ENCODE data around the gene SLC35E2B. TPM values are rescaled to one million over a fixed set of nuclear protein-coding genes. Genes with fewer than 3 reads are reported as not detected.
"Not testable (repeated sequence)": the region's sequence is repeated elsewhere in the genome, so short reads cannot be mapped to it uniquely, and the experiment has no call there.

SLC35E2B gene
- 15.7 TPM for total RNA-seq

DNA sequence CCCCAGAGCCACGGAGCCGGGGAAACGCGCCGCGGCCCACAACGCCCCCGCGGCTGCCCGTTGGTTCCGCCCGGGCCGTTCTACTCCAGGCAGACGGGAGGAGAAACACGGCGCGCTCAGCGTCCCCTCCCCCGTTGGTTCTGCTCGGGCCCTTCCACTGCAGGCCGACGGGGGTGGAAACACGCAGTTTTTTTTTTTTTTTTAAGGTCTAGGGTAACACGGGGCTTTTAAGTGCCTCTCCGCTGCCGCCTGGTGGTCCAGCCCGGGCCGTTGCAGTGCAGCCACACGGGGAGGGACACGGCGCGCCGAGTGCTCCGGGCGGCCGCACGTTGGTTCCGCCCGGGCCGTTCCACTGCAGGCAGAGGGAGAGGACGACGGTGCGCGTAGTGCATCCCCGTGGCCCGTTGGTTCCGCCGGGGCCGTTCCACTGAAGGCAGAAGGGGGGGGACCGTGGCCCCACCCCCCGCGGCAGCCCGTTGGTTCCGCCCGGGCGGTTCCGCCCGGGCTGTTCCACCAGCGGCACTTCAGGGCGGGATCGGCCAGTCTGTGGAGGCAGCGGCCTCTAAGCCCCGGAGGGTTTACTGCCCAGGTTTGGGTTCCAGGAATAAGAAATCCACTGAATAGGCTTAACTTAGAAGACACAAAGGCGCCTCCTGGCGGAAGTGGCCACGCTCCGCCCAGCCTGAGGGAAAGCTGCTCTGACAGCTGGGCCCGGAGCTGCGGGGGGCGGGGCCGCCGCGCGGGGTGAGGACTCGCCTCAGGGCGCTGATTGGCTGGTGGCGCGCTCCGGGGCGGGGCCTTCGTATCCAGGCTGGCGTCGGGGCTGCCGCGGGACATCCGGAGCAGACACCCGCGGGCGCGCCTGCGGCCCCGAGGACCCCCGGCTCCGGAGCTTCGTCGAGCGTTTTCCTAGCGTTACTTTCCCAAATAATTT, at the start of gene SLC35E2B:
Gene SLC35E2B, minus strand, starts transcription at position 82 of the 934 bp plus-strand sequence. CDS start 16,096 bp downstream, outside the sequence.
- not testable (repeated sequence) for H3K4me1 ChIP-seq (ENCODE audit: control insufficient read depth in 3 of 3, insufficient read depth in 3 of 3, low read length in 3 of 3); H3K27me3 ChIP-seq (ENCODE audit: control insufficient read depth in 3 of 3, insufficient read depth in 3 of 3, low read length in 3 of 3); H3K36me3 ChIP-seq (ENCODE audit: control insufficient read depth in 3 of 3, insufficient read depth in 3 of 3, low read length in 3 of 3); H3K9me3 ChIP-seq (ENCODE audit: control insufficient read depth in 3 of 3, low read length in 3 of 3)
- Histone ChIP-seq H3K9ac (ENCODE audit: low read depth in 1 of 3, low read length in 3 of 3) (peak within 1 kb of the TSS in 1 of 3 donors; percentile 50), H3K27ac (ENCODE audit: low read depth, low read length) (peak within 1 kb of the TSS; percentile 76), H3K4me3 (ENCODE audit: low read length in 3 of 3) (peak within 1 kb of the TSS in 2 of 3 donors; percentile 43 to 56)

GRCh38 chr1:1741013-1741412, 48.4 kb upstream of the SLC35E2B start:
- H3K9ac ChIP-seq (ENCODE audit: low read depth in 1 of 3, low read length in 3 of 3); H3K36me3 ChIP-seq (ENCODE audit: control insufficient read depth in 3 of 3, insufficient read depth in 3 of 3, low read length in 3 of 3); H3K9me3 ChIP-seq (ENCODE audit: control insufficient read depth in 3 of 3, low read length in 3 of 3); H3K4me1 ChIP-seq (ENCODE audit: control insufficient read depth in 3 of 3, insufficient read depth in 3 of 3, low read length in 3 of 3); H3K27ac ChIP-seq (ENCODE audit: low read depth, low read length); H3K27me3 ChIP-seq (ENCODE audit: control insufficient read depth in 3 of 3, insufficient read depth in 3 of 3, low read length in 3 of 3); H3K4me3 ChIP-seq (ENCODE audit: low read length in 3 of 3): not testable (repeated sequence)

GRCh38 chr1:1738799-1739337, 46.3 kb upstream of the SLC35E2B start:
- H3K36me3 ChIP-seq (ENCODE audit: control insufficient read depth in 3 of 3, insufficient read depth in 3 of 3, low read length in 3 of 3); H3K9ac ChIP-seq (ENCODE audit: low read depth in 1 of 3, low read length in 3 of 3); H3K4me1 ChIP-seq (ENCODE audit: control insufficient read depth in 3 of 3, insufficient read depth in 3 of 3, low read length in 3 of 3); H3K9me3 ChIP-seq (ENCODE audit: control insufficient read depth in 3 of 3, low read length in 3 of 3); H3K27ac ChIP-seq (ENCODE audit: low read depth, low read length); H3K27me3 ChIP-seq (ENCODE audit: control insufficient read depth in 3 of 3, insufficient read depth in 3 of 3, low read length in 3 of 3); H3K4me3 ChIP-seq (ENCODE audit: low read length in 3 of 3): not testable (repeated sequence)

GRCh38 chr1:1737675-1738590, 45.3 kb upstream of the SLC35E2B start:
- not testable (repeated sequence) for H3K9ac ChIP-seq (ENCODE audit: low read depth in 1 of 3, low read length in 3 of 3); H3K27me3 ChIP-seq (ENCODE audit: control insufficient read depth in 3 of 3, insufficient read depth in 3 of 3, low read length in 3 of 3); H3K4me3 ChIP-seq (ENCODE audit: low read length in 3 of 3); H3K9me3 ChIP-seq (ENCODE audit: control insufficient read depth in 3 of 3, low read length in 3 of 3); H3K4me1 ChIP-seq (ENCODE audit: control insufficient read depth in 3 of 3, insufficient read depth in 3 of 3, low read length in 3 of 3); H3K27ac ChIP-seq (ENCODE audit: low read depth, low read length)
- H3K36me3 ChIP-seq (ENCODE audit: control insufficient read depth in 3 of 3, insufficient read depth in 3 of 3, low read length in 3 of 3), result peaks cover 0 to 11% (median 4%) of the 10 kb centered on the region in 3 donors

DNA sequence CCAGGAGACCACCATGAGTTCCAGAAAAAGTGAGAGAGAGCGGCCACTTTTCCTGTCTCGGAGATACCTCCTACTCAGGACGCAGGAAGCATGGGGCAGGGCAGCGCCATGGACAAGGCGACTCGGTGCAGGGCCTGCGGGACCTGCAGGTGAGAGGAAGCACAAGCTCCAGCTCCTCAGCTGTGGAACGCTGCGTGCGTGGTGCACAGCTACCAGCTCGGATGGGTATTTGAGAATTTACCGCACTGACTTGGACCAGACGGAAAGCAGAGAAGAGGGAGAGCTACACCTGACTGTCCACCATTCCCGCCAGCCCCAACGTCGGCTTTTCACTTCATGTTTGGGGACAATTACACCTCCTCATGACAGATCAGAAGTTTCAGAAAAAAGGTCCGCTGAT, 39.8 kb upstream of the SLC35E2B start:
- Histone ChIP-seq H3K36me3 (ENCODE audit: control insufficient read depth in 3 of 3, insufficient read depth in 3 of 3, low read length in 3 of 3) (peaks cover 9 to 16% (median 9%) of the 10 kb centered on the region in 3 donors), H3K27ac (ENCODE audit: low read depth, low read length) (no peak overlapping the region), H3K9ac (ENCODE audit: low read depth in 1 of 3, low read length in 3 of 3) (no peak overlapping the region), H3K4me3 (ENCODE audit: low read length in 3 of 3) (no peak overlapping the region), H3K27me3 (ENCODE audit: control insufficient read depth in 3 of 3, insufficient read depth in 3 of 3, low read length in 3 of 3) (no peaks in the 10 kb centered on the region), H3K9me3 (ENCODE audit: control insufficient read depth in 3 of 3, low read length in 3 of 3) (no peaks in the 10 kb centered on the region), H3K4me1 (ENCODE audit: control insufficient read depth in 3 of 3, insufficient read depth in 3 of 3, low read length in 3 of 3) (peaks cover 0 to 5% (median 4%) of the 10 kb centered on the region in 3 donors)

GRCh38 chr1:1730870-1731269, 38.3 kb upstream of the SLC35E2B start:
- Histone ChIP-seq H3K36me3 (ENCODE audit: control insufficient read depth in 3 of 3, insufficient read depth in 3 of 3, low read length in 3 of 3) (peaks cover 9 to 15% (median 9%) of the 10 kb centered on the region in 3 donors), H3K9ac (ENCODE audit: low read depth in 1 of 3, low read length in 3 of 3) (no peak overlapping the region)

GRCh38 chr1:1730230-1730629, 37.6 kb upstream of the SLC35E2B start:
- H3K4me3 ChIP-seq (ENCODE audit: low read length in 3 of 3); H3K9me3 ChIP-seq (ENCODE audit: control insufficient read depth in 3 of 3, low read length in 3 of 3); H3K27me3 ChIP-seq (ENCODE audit: control insufficient read depth in 3 of 3, insufficient read depth in 3 of 3, low read length in 3 of 3); H3K9ac ChIP-seq (ENCODE audit: low read depth in 1 of 3, low read length in 3 of 3); H3K27ac ChIP-seq (ENCODE audit: low read depth, low read length): not testable (repeated sequence)
- Histone ChIP-seq H3K36me3 (ENCODE audit: control insufficient read depth in 3 of 3, insufficient read depth in 3 of 3, low read length in 3 of 3) (peaks cover 8 to 14% (median 9%) of the 10 kb centered on the region in 3 donors), H3K4me1 (ENCODE audit: control insufficient read depth in 3 of 3, insufficient read depth in 3 of 3, low read length in 3 of 3) (peaks cover 0 to 12% (median 11%) of the 10 kb centered on the region in 3 donors)

More at GRCh38 chr1:1730870-1731269, 38.3 kb upstream of the SLC35E2B start:
- Histone ChIP-seq H3K4me3 (ENCODE audit: low read length in 3 of 3) (no peak overlapping the region), H3K4me1 (ENCODE audit: control insufficient read depth in 3 of 3, insufficient read depth in 3 of 3, low read length in 3 of 3) (peaks cover 0 to 12% (median 11%) of the 10 kb centered on the region in 3 donors), H3K27ac (ENCODE audit: low read depth, low read length) (no peak overlapping the region), H3K9me3 (ENCODE audit: control insufficient read depth in 3 of 3, low read length in 3 of 3) (no peaks in the 10 kb centered on the region), H3K27me3 (ENCODE audit: control insufficient read depth in 3 of 3, insufficient read depth in 3 of 3, low read length in 3 of 3) (no peaks in the 10 kb centered on the region)

GRCh38 chr1:1729116-1729816, 36.7 kb upstream of the SLC35E2B start:
- Histone ChIP-seq H3K36me3 (ENCODE audit: control insufficient read depth in 3 of 3, insufficient read depth in 3 of 3, low read length in 3 of 3) (peaks cover 4 to 12% (median 9%) of the 10 kb centered on the region in 3 donors), H3K27ac (ENCODE audit: low read depth, low read length) (peak overlapping the region; percentile 19), H3K4me1 (ENCODE audit: control insufficient read depth in 3 of 3, insufficient read depth in 3 of 3, low read length in 3 of 3) (peaks cover 0 to 12% (median 11%) of the 10 kb centered on the region in 3 donors)
- not testable (repeated sequence) for H3K27me3 ChIP-seq (ENCODE audit: control insufficient read depth in 3 of 3, insufficient read depth in 3 of 3, low read length in 3 of 3); H3K4me3 ChIP-seq (ENCODE audit: low read length in 3 of 3); H3K9me3 ChIP-seq (ENCODE audit: control insufficient read depth in 3 of 3, low read length in 3 of 3); H3K9ac ChIP-seq (ENCODE audit: low read depth in 1 of 3, low read length in 3 of 3)

- not testable (repeated sequence) for H3K27me3 ChIP-seq (ENCODE audit: control insufficient read depth in 3 of 3, insufficient read depth in 3 of 3, low read length in 3 of 3); H3K4me3 ChIP-seq (ENCODE audit: low read length in 3 of 3); H3K36me3 ChIP-seq (ENCODE audit: control insufficient read depth in 3 of 3, insufficient read depth in 3 of 3, low read length in 3 of 3); H3K9me3 ChIP-seq (ENCODE audit: control insufficient read depth in 3 of 3, low read length in 3 of 3)
- H3K9ac ChIP-seq (ENCODE audit: low read depth in 1 of 3, low read length in 3 of 3), result peak overlapping the region in 1 of 3 donors; percentile 51
- H3K4me1 ChIP-seq (ENCODE audit: control insufficient read depth in 3 of 3, insufficient read depth in 3 of 3, low read length in 3 of 3), result peaks cover 0 to 12% (median 11%) of the 10 kb centered on the region in 3 donors
- peak overlapping the region; percentile 19 for H3K27ac ChIP-seq (ENCODE audit: low read depth, low read length)
Observed at GRCh38 chr1:1728308-1729005, 35.9 kb upstream of the SLC35E2B start.

Data from skeletal muscle tissue (tissue), 4 donors.